ENCODE measurements around the gene FUT8.
"Not testable (repeated sequence)": the region's sequence is repeated elsewhere in the genome, so short reads cannot be mapped to it uniquely, and the experiment has no call there.

The FUT8 gene

GRCh38 chr14:65709576-65709975, 297.0 kb downstream of the FUT8 start:
- DNase-seq (ENCODE audit: low read depth), result no peak

GRCh38 chr14:65716813-65717212, 304.3 kb downstream of the FUT8 start:
- DNase-seq (ENCODE audit: low read depth), result not testable (repeated sequence)

- not testable (repeated sequence) for DNase-seq (ENCODE audit: low read depth)
These were observed 304.9 kb downstream of the FUT8 start for GRCh38 chr14:65717384-65717915.

GRCh38 chr14:65718629-65719028, 306.1 kb downstream of the FUT8 start:
- DNase-seq (ENCODE audit: low read depth), result no peak

- no peak for DNase-seq (ENCODE audit: low read depth)
These were observed 307.6 kb downstream of the FUT8 start for GRCh38 chr14:65720171-65720570.

GRCh38 chr14:65720743-65721142, 308.2 kb downstream of the FUT8 start:
- DNase-seq (ENCODE audit: low read depth), result no peak

GRCh38 chr14:65723348-65723747, 310.8 kb downstream of the FUT8 start:
- no peak for DNase-seq (ENCODE audit: low read depth)

GRCh38 chr14:65728604-65729003, 316.1 kb downstream of the FUT8 start:
- DNase-seq (ENCODE audit: low read depth), result no peak

- DNase-seq (ENCODE audit: low read depth), result no peak
These were observed 317.0 kb downstream of the FUT8 start for GRCh38 chr14:65729566-65729965.

- DNase-seq (ENCODE audit: low read depth), result no peak
These were observed 319.5 kb downstream of the FUT8 start for GRCh38 chr14:65731933-65732506.

GRCh38 chr14:65738339-65738738, 325.8 kb downstream of the FUT8 start:
- no peak for DNase-seq (ENCODE audit: low read depth)

- DNase-seq (ENCODE audit: low read depth), result no peak
These were observed 333.1 kb downstream of the FUT8 start for GRCh38 chr14:65745396-65746190.

GRCh38 chr14:65748796-65749195, 336.3 kb downstream of the FUT8 start:
- no peak for DNase-seq (ENCODE audit: low read depth)

- no peak for DNase-seq (ENCODE audit: low read depth)
These were observed 336.8 kb downstream of the FUT8 start for GRCh38 chr14:65749287-65749686.

GRCh38 chr14:65750906-65751305, 338.4 kb downstream of the FUT8 start:
- no peak for DNase-seq (ENCODE audit: low read depth)

- no peak for DNase-seq (ENCODE audit: low read depth)
These were observed 339.0 kb downstream of the FUT8 start for GRCh38 chr14:65751510-65751909.

GRCh38 chr14:65753061-65753460, 340.5 kb downstream of the FUT8 start:
- no peak for DNase-seq (ENCODE audit: low read depth)

GRCh38 chr14:65755331-65755730, 342.8 kb downstream of the FUT8 start:
- no peak for DNase-seq (ENCODE audit: low read depth)

- no peak for DNase-seq (ENCODE audit: low read depth)
These were observed 344.4 kb downstream of the FUT8 start for GRCh38 chr14:65756880-65757279.

- DNase-seq (ENCODE audit: low read depth), result no peak
These were observed 356.6 kb downstream of the FUT8 start for GRCh38 chr14:65769151-65769550.

- no peak for DNase-seq (ENCODE audit: low read depth)
These were observed 358.2 kb downstream of the FUT8 start for GRCh38 chr14:65770681-65771080.

GRCh38 chr14:65771271-65771670, 358.7 kb downstream of the FUT8 start:
- DNase-seq (ENCODE audit: low read depth), result no peak

- DNase-seq (ENCODE audit: low read depth), result no peak
These were observed 359.9 kb downstream of the FUT8 start for GRCh38 chr14:65772466-65772865.

All from EH (cell line).